GM23248 (cell line): ENCODE results near the gene CADM1.

Experiments
- EZH2 ChIP-seq: fragments of 200-600 bp; sonication (generic); IDR thresholded peaks from 2 replicates; pipeline ENCODE4 v1.6.1; 2018; ENCODE audit warnings: antibody characterized with exemption, mild to moderate bottlenecking; ENCODE audit not compliant: insufficient read depth, poor library complexity, severe bottlenecking
- EZH2phosphoT487 ChIP-seq: fragments of 200-600 bp; sonication (generic); IDR thresholded peaks from 2 replicates; pipeline ENCODE4 v1.6.1; 2018; ENCODE audit warnings: antibody characterized with exemption, moderate library complexity, mild to moderate bottlenecking, low read depth; ENCODE audit not compliant: insufficient read depth

DNA sequence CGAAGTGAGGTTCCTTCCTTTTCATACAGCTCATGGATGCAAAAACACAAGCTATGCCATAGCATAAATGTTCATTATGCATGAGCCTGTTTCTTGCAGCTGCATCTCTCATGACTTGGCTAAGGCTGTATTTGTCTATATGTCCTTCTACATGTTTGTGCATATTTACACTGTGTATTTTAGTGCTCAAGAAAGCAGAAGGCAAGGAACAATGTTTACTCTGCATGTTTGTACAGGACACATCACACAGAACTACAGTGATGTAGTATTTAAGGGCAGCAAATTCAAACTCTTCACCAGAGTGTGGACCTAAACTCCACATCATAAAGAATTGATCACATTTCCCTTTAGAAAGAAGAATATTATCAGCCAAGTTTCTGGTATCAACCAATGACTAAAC lies 170.3 kb downstream of the CADM1 start:
- TF ChIP-seq EZH2 (no peak), EZH2phosphoT487 (no peak)
